WTC11 (cell line): ENCODE results near the gene MAT2A. TPM values are rescaled to one million over a fixed set of nuclear protein-coding genes. Genes with fewer than 3 reads are reported as not detected.

Experiments
- ATAC-seq: fragments of 200-7000 bp; cut with Tn5 transposase; 2 replicates; pipeline ENCODE4 v1.10.0; 2021; ENCODE audit warnings: mild to moderate bottlenecking, moderate library complexity
- CTCF ChIA-PET: fragments of 300-600 bp; sonication (Branson Sonifier 250); formaldehyde crosslinking; loops from one replicate; lab custom pipeline; 2021; ENCODE audit warnings: antibody characterized with exemption; lab: Charles Lee
- POLR2A ChIA-PET: fragments of 350-600 bp; sonication (Branson Sonifier 250); formaldehyde crosslinking; loops from one replicate; lab custom pipeline; 2021; ENCODE audit warnings: antibody characterized with exemption; lab: Charles Lee
- DNase-seq: peaks from one replicate; pipeline ENCODE4 v3.0.0; 2021; ENCODE audit warnings: low spot score
- H3K27ac Mint-ChIP-seq: 2 replicates; pipeline ENCODE4 v1.8.0; 2021; ENCODE audit warnings: mixed read lengths
- H3K27me3 Mint-ChIP-seq: 2 replicates; pipeline ENCODE4 v1.8.0; 2021; ENCODE audit warnings: low read depth, mild to moderate bottlenecking, moderate library complexity, mixed read lengths
- H3K36me3 Mint-ChIP-seq: 2 replicates; pipeline ENCODE4 v1.8.0; 2021; ENCODE audit warnings: mixed read lengths
- H3K4me1 Mint-ChIP-seq: 2 replicates; pipeline ENCODE4 v1.8.0; 2022; ENCODE audit warnings: mixed read lengths
- H3K4me3 Mint-ChIP-seq: 2 replicates; pipeline ENCODE4 v1.8.0; 2021; ENCODE audit warnings: mild to moderate bottlenecking, moderate library complexity, mixed read lengths
- H3K9me3 Mint-ChIP-seq: 2 replicates; pipeline ENCODE4 v1.8.0; 2021; ENCODE audit warnings: mixed read lengths
- AR ChIP-seq: fragments of 250-450 bp; sonication (Bioruptor Pico); IDR thresholded peaks from 2 replicates; pipeline ENCODE4 v1.9.0; 2021; ENCODE audit warnings: mild to moderate bottlenecking
- CBFB ChIP-seq: sonication (generic); formaldehyde crosslinking; IDR thresholded peaks from 2 replicates; pipeline ENCODE4 v1.8.1; 2022; ENCODE audit warnings: mild to moderate bottlenecking, low read depth, missing genetic modification reagents
- CDX4 ChIP-seq: fragments of 250-450 bp; sonication (Bioruptor Pico); IDR thresholded peaks from 2 replicates; pipeline ENCODE4 v1.9.0; 2021; ENCODE audit warnings: moderate library complexity, mild to moderate bottlenecking, inconsistent platforms, borderline replicate concordance
- CREB1 ChIP-seq: sonication (generic); formaldehyde crosslinking; IDR thresholded peaks from 2 replicates; pipeline ENCODE4 v1.8.0; 2023; ENCODE audit warnings: mild to moderate bottlenecking, missing genetic modification reagents
- E2F1 ChIP-seq: sonication (generic); formaldehyde crosslinking; IDR thresholded peaks from 2 replicates; pipeline ENCODE4 v1.8.0; 2022; ENCODE audit warnings: mild to moderate bottlenecking, missing genetic modification reagents
- E2F5 ChIP-seq: sonication (generic); formaldehyde crosslinking; IDR thresholded peaks from 2 replicates; pipeline ENCODE4 v1.8.1; 2022; ENCODE audit warnings: mild to moderate bottlenecking, moderate library complexity, missing genetic modification reagents
- ERG ChIP-seq: fragments of 250-450 bp; sonication (Bioruptor Pico); IDR thresholded peaks from 2 replicates; pipeline ENCODE4 v1.8.0; 2021; ENCODE audit warnings: mild to moderate bottlenecking
- FOXK1 ChIP-seq: sonication (generic); formaldehyde crosslinking; IDR thresholded peaks from 2 replicates; pipeline ENCODE4 v1.8.0; 2022; ENCODE audit warnings: mild to moderate bottlenecking, moderate library complexity, missing genetic modification reagents
- GABPB1 ChIP-seq: sonication (generic); formaldehyde crosslinking; IDR thresholded peaks from 2 replicates; pipeline ENCODE4 v1.8.1; 2023; ENCODE audit warnings: mild to moderate bottlenecking, missing genetic modification reagents
- HMGA2 ChIP-seq: fragments of 250-450 bp; sonication (Bioruptor Pico); IDR thresholded peaks from 2 replicates; pipeline ENCODE4 v1.4.0; 2021; ENCODE audit warnings: mild to moderate bottlenecking, moderate library complexity
- NFATC4 ChIP-seq: fragments of 250-450 bp; sonication (Bioruptor Pico); IDR thresholded peaks from 2 replicates; pipeline ENCODE4 v1.9.0; 2021; ENCODE audit warnings: mild to moderate bottlenecking
- NR1H2 ChIP-seq: sonication (generic); formaldehyde crosslinking; IDR thresholded peaks from 2 replicates; pipeline ENCODE4 v1.9.0; 2021; ENCODE audit warnings: mild to moderate bottlenecking, moderate library complexity, missing genetic modification reagents
- NR2C2 ChIP-seq: sonication (generic); formaldehyde crosslinking; IDR thresholded peaks from 2 replicates; pipeline ENCODE4 v1.8.0; 2022; ENCODE audit warnings: mild to moderate bottlenecking, missing genetic modification reagents
- PRRX2 ChIP-seq: fragments of 250-450 bp; sonication (Bioruptor Pico); IDR thresholded peaks from 2 replicates; pipeline ENCODE4 v1.8.0; 2021; ENCODE audit warnings: mild to moderate bottlenecking
- SMAD4 ChIP-seq: sonication (generic); formaldehyde crosslinking; IDR thresholded peaks from 2 replicates; pipeline ENCODE4 v1.8.0; 2022; ENCODE audit warnings: mild to moderate bottlenecking, missing genetic modification reagents
- SP1 ChIP-seq: sonication (generic); formaldehyde crosslinking; conservative IDR thresholded peaks from 2 replicates; pipeline ENCODE4 v1.8.1; 2022; ENCODE audit warnings: missing genetic modification reagents
- STAT6 ChIP-seq: sonication (generic); formaldehyde crosslinking; conservative IDR thresholded peaks from 2 replicates; pipeline ENCODE4 v1.8.1; 2023; ENCODE audit warnings: mild to moderate bottlenecking, low read depth, missing genetic modification reagents, moderate library complexity
- USF1 ChIP-seq: sonication (generic); formaldehyde crosslinking; IDR thresholded peaks from 2 replicates; pipeline ENCODE4 v1.8.0; 2022; ENCODE audit warnings: mild to moderate bottlenecking, missing genetic modification reagents
- ZNF138 ChIP-seq: sonication (generic); formaldehyde crosslinking; conservative IDR thresholded peaks from 2 replicates; pipeline ENCODE4 v1.8.1; 2022; ENCODE audit warnings: mild to moderate bottlenecking, moderate library complexity, missing genetic modification reagents
- total RNA-seq: library from RNA; stranded (reverse); gene quantifications from 3 replicates; pipeline ENCODE4 v1.2.3, GENCODE V29; 2021

The MAT2A gene
- total RNA-seq, 1 experiment from 2014 or later: 222 TPM

GRCh38 chr2:85566265-85566664 lies 27.3 kb downstream of the MAT2A start:
- TF ChIP-seq HMGA2 (CRISPR knock-in tag) (no peak), E2F1 (CRISPR knock-in tag) (no peak), NR2C2 (CRISPR knock-in tag) (no peak), PRRX2 (no peak), CDX4 (CRISPR knock-in tag) (no peak), ZNF138 (CRISPR knock-in tag) (no peak), CREB1 (CRISPR knock-in tag) (no peak), NFATC4 (CRISPR knock-in tag) (no peak), USF1 (no peak), SMAD4 (CRISPR knock-in tag) (no peak), AR (no peak)
- TF ChIP-seq, all 79 proteins: peak for 0
- H3K27ac Mint-ChIP-seq: no peak overlapping the region
- peaks cover 3% of the 10 kb centered on the region for H3K4me1 Mint-ChIP-seq
- no peak overlapping the region for H3K4me3 Mint-ChIP-seq
- H3K36me3 Mint-ChIP-seq: no peaks in the 10 kb centered on the region
- ATAC-seq (no peak), DNase-seq (no peak)
- no peaks in the 10 kb centered on the region for H3K9me3 Mint-ChIP-seq
- POLR2A ChIA-PET: interaction anchor here (0.8 to 1.6 kb wide), 2 partner anchors 28 to 172 kb away, joined by 4 read pairs; partner anchors contain the start of gene MAT2A
- peaks cover 47% of the 10 kb centered on the region for H3K27me3 Mint-ChIP-seq
- CTCF ChIA-PET: no interaction called here

GRCh38 chr2:85575739-85576138 lies 36.8 kb downstream of the MAT2A start:
- ChIA-PET POLR2A (interaction anchor here (0.6 to 0.7 kb wide), 2 partner anchors 16 to 24 kb away, joined by 3 to 4 read pairs; no protein-coding TSS in a partner anchor), CTCF (interaction anchor here (0.6 kb wide), 1 partner anchor 309 kb away, joined by 3 read pairs; no protein-coding TSS in a partner anchor)
- Mint-ChIP-seq H3K9me3 (no peaks in the 10 kb centered on the region), H3K27ac (no peak overlapping the region), H3K4me3 (no peak overlapping the region), H3K27me3 (peaks cover 33% of the 10 kb centered on the region), H3K4me1 (peaks cover 38% of the 10 kb centered on the region), H3K36me3 (no peaks in the 10 kb centered on the region)
- no peak for TF ChIP-seq E2F5 (CRISPR knock-in tag)
- TF ChIP-seq GABPB1 (CRISPR knock-in tag): no peak
- TF ChIP-seq CBFB (CRISPR knock-in tag): no peak
- TF ChIP-seq STAT6 (CRISPR knock-in tag): no peak
- no peak for TF ChIP-seq FOXK1 (CRISPR knock-in tag)
- TF ChIP-seq SP1 (CRISPR knock-in tag): no peak
- TF ChIP-seq NR1H2 (CRISPR knock-in tag): no peak
- TF ChIP-seq ERG (CRISPR knock-in tag): no peak
- TF ChIP-seq NFATC4 (CRISPR knock-in tag): no peak
- no peak for DNase-seq
- no peak for ATAC-seq
